GM12878 (cell line): ENCODE data around the gene NDUFS4. TPM values are rescaled to one million over a fixed set of nuclear protein-coding genes. Genes with fewer than 3 reads are reported as not detected.

ENCODE experiments used
- ATAC-seq: fragments of 200-7000 bp; cut with Tn5 transposase; 3 replicates; pipeline ENCODE4 v1.9.1; 2020; ENCODE audit warnings: mild to moderate bottlenecking, moderate library complexity
- BruUV-seq: library from RNA; stranded (reverse); fragments of 400-500 nt; replicated peaks from 2 replicates; lab custom pipeline; 2021; lab: Mats Ljungman, UMichigan
- CTCF ChIA-PET: fragments of 300-600 bp; sonication (Branson Sonifier 250); formaldehyde crosslinking; extraction: SDS; loops from one replicate; lab custom pipeline; 2021; ENCODE audit warnings: inconsistent platforms; lab: Yijun Ruan, JAX
- POLR2A ChIA-PET: fragments of 350-600 bp; formaldehyde crosslinking; extraction: SDS; loops from one replicate; lab custom pipeline; 2021; ENCODE audit warnings: inconsistent platforms; lab: Charles Lee
- RAD21 ChIA-PET: fragments of 300-600 bp; sonication (Branson Sonifier 250); formaldehyde crosslinking; loops from one replicate; lab custom pipeline; 2023; ENCODE audit warnings: antibody characterized with exemption; ENCODE audit not compliant: unreplicated experiment; lab: Charles Lee
- SMC1A ChIA-PET: fragments of 300-600 bp; sonication (Branson Sonifier 250); formaldehyde crosslinking; loops from one replicate; lab custom pipeline; 2023; ENCODE audit not compliant: unreplicated experiment, uncharacterized antibody; lab: Charles Lee
- DNase-seq: peaks from one replicate; pipeline ENCODE4 v3.0.0-alpha.2; 2011; ENCODE audit warnings: low read depth, low spot score
- FAIRE-seq: peaks from 3 replicates; lab custom pipeline; 2011; peaks lifted over from hg19 to GRCh38; lab: Jason Lieb, UNC
- H2AFZ ChIP-seq: 2 replicates; pipeline ENCODE4 v1.6.0; 2011; ENCODE audit warnings: low read depth, low read length, control low read depth; ENCODE audit not compliant: control insufficient read depth
- H3K27ac ChIP-seq: 2 replicates; pipeline ENCODE4 v1.5.1; 2011; ENCODE audit warnings: control low read depth; ENCODE audit not compliant: control insufficient read depth, insufficient read depth
- H3K27me3 ChIP-seq, 2 experiments: replicated peaks in 1 of 2; 2 replicates each; pipeline versions ENCODE4 v1.6.0 to v1.6.1; 2011; ENCODE audit warnings: low read length in 1 of 2; ENCODE audit not compliant: control insufficient read depth in 2 of 2, insufficient read depth in 2 of 2
- H3K36me3 ChIP-seq, 2 experiments: 2 replicates each; pipeline ENCODE4 v1.5.1; 2011; ENCODE audit warnings: low read length in 1 of 2; ENCODE audit not compliant: control insufficient read depth in 2 of 2, insufficient read depth in 2 of 2
- H3K4me1 ChIP-seq: 2 replicates; pipeline ENCODE4 v1.6.1; 2011; ENCODE audit warnings: mild to moderate bottlenecking, low read length, moderate library complexity, mixed read lengths; ENCODE audit not compliant: control insufficient read depth, insufficient read depth
- H3K4me2 ChIP-seq: 2 replicates; pipeline ENCODE4 v1.6.0; 2011; ENCODE audit warnings: control low read depth; ENCODE audit not compliant: control insufficient read depth, insufficient read depth
- H3K4me3 ChIP-seq: fragments of 200-600 bp; sonication (generic); 2 replicates; pipeline ENCODE4 v1.5.1; 2016
- H3K79me2 ChIP-seq: 2 replicates; pipeline ENCODE4 v1.6.0; 2011; ENCODE audit warnings: low read length; ENCODE audit not compliant: control insufficient read depth, insufficient read depth
- H3K9ac ChIP-seq: 2 replicates; pipeline ENCODE4 v1.8.0; 2011; ENCODE audit warnings: low read length, control low read depth, mixed read lengths; ENCODE audit not compliant: control insufficient read depth, insufficient read depth
- H3K9me3 ChIP-seq: replicated peaks from 3 replicates; pipeline ENCODE4 v1.5.1; 2011; ENCODE audit warnings: mild to moderate bottlenecking, low read length; ENCODE audit not compliant: control insufficient read depth, insufficient read depth
- H4K20me1 ChIP-seq: 2 replicates; pipeline ENCODE4 v1.6.0; 2011; ENCODE audit not compliant: control insufficient read depth, insufficient read depth
- BMI1 ChIP-seq: fragments of 450-650 bp; IDR thresholded peaks from 2 replicates; pipeline ENCODE4 v1.6.1; 2016; ENCODE audit warnings: mild to moderate bottlenecking, moderate library complexity, borderline replicate concordance
- BRCA1 ChIP-seq: IDR thresholded peaks from 2 replicates; pipeline ENCODE4 v1.6.1; 2011; ENCODE audit warnings: low read depth, low read length, improper control_type of control experiment
- CBFB ChIP-seq: IDR thresholded peaks from 2 replicates; pipeline ENCODE4 v1.6.1; 2016; ENCODE audit warnings: antibody characterized with exemption, low read depth
- CEBPZ ChIP-seq: fragments of 150-350 bp; IDR thresholded peaks from 2 replicates; pipeline ENCODE4 v1.6.1; 2016; ENCODE audit warnings: low read depth, low read length
- CREM ChIP-seq: IDR thresholded peaks from 2 replicates; pipeline ENCODE4 v1.6.1; 2014; ENCODE audit warnings: antibody characterized with exemption, low read depth
- E2F8 ChIP-seq: fragments of 450-650 bp; IDR thresholded peaks from 2 replicates; pipeline ENCODE4 v1.6.1; 2018; ENCODE audit warnings: mild to moderate bottlenecking, low read depth, moderate library complexity; ENCODE audit not compliant: partially characterized antibody
- EP300 ChIP-seq, 2 experiments: fragments of 150-350 bp in 1 of 2; IDR thresholded peaks; 2 replicates each; pipeline ENCODE4 v1.6.1; 2011 to 2012; ENCODE audit warnings: low read depth in 2 of 2, low read length in 2 of 2, borderline replicate concordance in 1 of 2, improper control_type of control experiment in 1 of 2, inconsistent platforms in 1 of 2; ENCODE audit not compliant: control insufficient read depth in 1 of 2
- KAT2A ChIP-seq: conservative IDR thresholded peaks from 2 replicates; pipeline ENCODE4 v1.6.1; 2011; ENCODE audit warnings: low read depth, low read length; ENCODE audit not compliant: control insufficient read depth
- KLF5 ChIP-seq: fragments of 450-650 bp; IDR thresholded peaks from 2 replicates; pipeline ENCODE4 v1.6.1; 2014; ENCODE audit warnings: mild to moderate bottlenecking; ENCODE audit not compliant: partially characterized antibody
- in situ Hi-C: fragments of 300-500 bp; cut with MboI; formaldehyde crosslinking; loops from 9 replicates; pipeline ENCODE4 v1.14.3; 2018; ENCODE audit warnings: mixed read lengths
- intact Hi-C: fragments of 100-400 bp; cut with micrococcal nuclease; formaldehyde crosslinking; loops from one replicate; pipeline ENCODE4 v1.14.2; 2022; ENCODE audit not compliant: unreplicated experiment
- polyA plus RNA-seq, 11 experiments: library from polyadenylated mRNA; depleted of rRNA in 4 of 11; unstranded in 6 of 11; stranded (reverse) in 5 of 11; fragments of >200 nt; fragmentation: Nextera tagmentation in 4 of 11; fragmentation: Illumina TruSeq in 1 of 11; extraction: Ambion mirVana in 4 of 11; extraction: Trizol in 1 of 11; gene quantifications; 1 replicate in 1 of 11; 2 replicates in 10 of 11; pipeline versions ENCODE4 v1.2.1 to v1.2.3, GENCODE V29; 2011 to 2016; ENCODE audit warnings: inconsistent platforms in 2 of 11, missing spikeins in 2 of 11, low read depth in 1 of 11
- total RNA-seq, 4 experiments: library from RNA; depleted of rRNA in 3 of 4; stranded (reverse); fragments of >200 nt in 3 of 4; fragmentation: Illumina TruSeq in 1 of 4; extraction: Trizol in 1 of 4; gene quantifications; 2 replicates each; pipeline versions ENCODE4 v1.2.1 to v1.2.3, GENCODE V29; 2013 to 2021

NDUFS4 gene
- total and polyA plus RNA-seq, 10 of the 15 experiments (the other 5 are each of a cell fraction or from before 2014, with no cell fraction given) = 69.9 to 366 (median 114) TPM

- FAIRE-seq = no peak
- intact Hi-C loops (loop anchor here (10.0 kb wide), 1 partner anchor 646 kb away; no protein-coding TSS in a partner anchor), in situ Hi-C loops (no loop called here)
- Histone ChIP-seq H3K79me2 (peaks cover 17% of the 10 kb centered on the region), H4K20me1 (no peaks in the 10 kb centered on the region), H3K4me1 (no peaks in the 10 kb centered on the region), H3K27ac (no peak overlapping the region), H3K4me2 (no peak overlapping the region), H3K36me3 (no peaks in the 10 kb centered on the region), H3K9ac (no peak overlapping the region), H2AFZ (no peak overlapping the region), H3K4me3 (no peak overlapping the region), H3K9me3 (no peaks in the 10 kb centered on the region; the same call in 2 of the 3 replicates), H3K27me3 (no peaks in the 10 kb centered on the region)
- RAD21 ChIA-PET = no interaction called here
- DNase-seq = no peak
- CTCF ChIA-PET = no interaction called here
- no TSS peak for BruUV-seq
- POLR2A ChIA-PET = no interaction called here
- SMC1A ChIA-PET = interaction anchor here (1.0 to 1.4 kb wide), 2 partner anchors 11 to 43 kb away, joined by 3 read pairs; no protein-coding TSS in a partner anchor
- TF ChIP-seq EP300 (IDR thresholded peaks at IDR 0.05; ENCODE audit: borderline replicate concordance in 1 of 2, control insufficient read depth in 1 of 2, low read depth in 2 of 2, low read length in 2 of 2) (no peak), BMI1 (no peak), CEBPZ (no peak), KLF5 (no peak), CBFB (no peak), BRCA1 (no peak), KAT2A (no peak), E2F8 (no peak), CREM (no peak)
- no peak for ATAC-seq
These were observed 8.0 kb downstream of the NDUFS4 start for GRCh38 chr5:53568401-53568800.
